ENCODE measurements around the gene PLXDC1.
A peak's percentile ranks its signal among the peaks of the same experiment; 100 is the strongest.

PLXDC1 gene

GRCh38 chr17:39175695-39176093, 24.3 kb upstream of the PLXDC1 start:
- no peak overlapping the region for H3K4me2 ChIP-seq (ENCODE audit: low read depth, low read length)
- H3K79me2 ChIP-seq (ENCODE audit: low read length) = no peaks in the 10 kb centered on the region
- no peak overlapping the region for H3K27ac ChIP-seq (ENCODE audit: low read length)
- H4K20me1 ChIP-seq (ENCODE audit: insufficient read depth, low read length) = no peaks in the 10 kb centered on the region
- H3K9me3 ChIP-seq (replicated peaks; ENCODE audit: insufficient read depth, low read length) = no peaks in the 10 kb centered on the region
- no peaks in the 10 kb centered on the region for H3K36me3 ChIP-seq (replicated peaks; ENCODE audit: insufficient read depth, low read length)
- H3K27me3 ChIP-seq (replicated peaks; ENCODE audit: insufficient read depth, low read length) = no peaks in the 10 kb centered on the region
- H3F3A ChIP-seq (ENCODE audit: insufficient read depth, low read length) = peaks cover 6% of the 10 kb centered on the region; the same call in 1 of the 2 replicates
- no peak overlapping the region for H2AFZ ChIP-seq (ENCODE audit: low read length)
- H3K4me1 ChIP-seq (ENCODE audit: low read length) = peaks cover 10% of the 10 kb centered on the region
- no peaks in the 10 kb centered on the region for H3K9me2 ChIP-seq (replicated peaks; ENCODE audit: insufficient read depth, low read length)
- no peak for DNase-seq
- no peak for TF ChIP-seq EZH2phosphoT487 (IDR thresholded peaks at IDR 0.05; ENCODE audit: low read length)
- TF ChIP-seq EZH2 (optimal IDR thresholded peaks at IDR 0.05; ENCODE audit: low read depth, low read length) = no peak
- TF ChIP-seq, protein P1, sequence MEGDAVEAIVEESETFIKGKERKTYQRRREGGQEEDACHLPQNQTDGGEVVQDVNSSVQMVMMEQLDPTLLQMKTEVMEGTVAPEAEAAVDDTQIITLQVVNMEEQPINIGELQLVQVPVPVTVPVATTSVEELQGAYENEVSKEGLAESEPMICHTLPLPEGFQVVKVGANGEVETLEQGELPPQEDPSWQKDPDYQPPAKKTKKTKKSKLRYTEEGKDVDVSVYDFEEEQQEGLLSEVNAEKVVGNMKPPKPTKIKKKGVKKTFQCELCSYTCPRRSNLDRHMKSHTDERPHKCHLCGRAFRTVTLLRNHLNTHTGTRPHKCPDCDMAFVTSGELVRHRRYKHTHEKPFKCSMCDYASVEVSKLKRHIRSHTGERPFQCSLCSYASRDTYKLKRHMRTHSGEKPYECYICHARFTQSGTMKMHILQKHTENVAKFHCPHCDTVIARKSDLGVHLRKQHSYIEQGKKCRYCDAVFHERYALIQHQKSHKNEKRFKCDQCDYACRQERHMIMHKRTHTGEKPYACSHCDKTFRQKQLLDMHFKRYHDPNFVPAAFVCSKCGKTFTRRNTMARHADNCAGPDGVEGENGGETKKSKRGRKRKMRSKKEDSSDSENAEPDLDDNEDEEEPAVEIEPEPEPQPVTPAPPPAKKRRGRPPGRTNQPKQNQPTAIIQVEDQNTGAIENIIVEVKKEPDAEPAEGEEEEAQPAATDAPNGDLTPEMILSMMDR (IDR thresholded peaks at IDR 0.05; ENCODE audit: low read length) = no peak
- no peak overlapping the region for H3K9ac ChIP-seq (ENCODE audit: low read length)
- H3K4me3 ChIP-seq (ENCODE audit: low read length) = no peak overlapping the region

DNA sequence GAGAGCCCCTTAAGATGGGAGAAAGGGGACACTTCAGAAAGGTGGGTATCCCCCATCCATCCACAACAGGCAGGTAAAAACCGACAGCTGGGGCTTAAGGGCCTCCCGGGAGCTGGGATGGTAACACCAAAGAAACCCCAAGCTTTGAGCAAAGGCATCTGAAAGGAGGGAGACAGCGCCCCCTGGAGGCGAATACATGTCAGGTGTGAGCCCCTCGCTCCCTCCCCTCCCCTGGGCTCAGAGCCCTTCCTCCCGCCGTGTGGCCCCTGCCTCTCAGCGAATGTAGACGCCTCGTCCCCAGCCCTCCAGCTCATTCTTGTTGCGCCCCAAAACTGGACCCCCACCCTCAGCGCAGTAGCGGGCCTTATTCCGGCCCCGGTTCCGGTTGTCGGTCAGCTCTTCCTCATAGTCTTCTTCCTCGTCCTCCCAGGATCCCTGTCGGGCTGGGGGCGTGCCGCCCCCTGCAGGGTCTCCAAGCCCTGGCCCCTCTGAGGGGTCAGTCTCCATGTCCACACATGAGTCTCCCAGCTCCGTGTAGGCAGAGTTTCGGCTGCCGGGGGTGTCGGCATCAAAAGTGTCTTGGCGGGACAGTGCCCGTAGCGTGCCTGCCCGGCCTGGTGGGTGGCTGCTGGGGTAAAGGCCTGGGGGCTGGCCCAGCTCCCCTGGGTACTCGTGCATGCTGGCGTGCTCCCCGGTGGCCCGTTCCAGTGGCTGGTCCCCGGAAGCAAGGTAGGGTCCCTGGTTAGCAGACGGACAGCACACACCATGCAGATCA, 23.7 kb upstream of the PLXDC1 start:
- no peak overlapping the region for H3K27ac ChIP-seq (ENCODE audit: low read length)
- H3K36me3 ChIP-seq (replicated peaks; ENCODE audit: insufficient read depth, low read length) = no peaks in the 10 kb centered on the region
- H3K4me2 ChIP-seq (ENCODE audit: low read depth, low read length) = no peak overlapping the region
- no peak overlapping the region for H3K9ac ChIP-seq (ENCODE audit: low read length)
- H3K27me3 ChIP-seq (replicated peaks; ENCODE audit: insufficient read depth, low read length) = no peaks in the 10 kb centered on the region
- no peak overlapping the region for H2AFZ ChIP-seq (ENCODE audit: low read length)
- H3K9me2 ChIP-seq (replicated peaks; ENCODE audit: insufficient read depth, low read length) = no peaks in the 10 kb centered on the region
- H4K20me1 ChIP-seq (ENCODE audit: insufficient read depth, low read length) = no peaks in the 10 kb centered on the region
- H3K79me2 ChIP-seq (ENCODE audit: low read length) = no peaks in the 10 kb centered on the region
- peaks cover 6% of the 10 kb centered on the region; the same call in 1 of the 2 replicates for H3F3A ChIP-seq (ENCODE audit: insufficient read depth, low read length)
- no peak overlapping the region for H3K4me3 ChIP-seq (ENCODE audit: low read length)
- TF ChIP-seq EZH2phosphoT487 (IDR thresholded peaks at IDR 0.05; ENCODE audit: low read length) = no peak
- TF ChIP-seq, protein P1 (IDR thresholded peaks at IDR 0.05; ENCODE audit: low read length) = peak; percentile 71
- no peak for TF ChIP-seq EZH2 (optimal IDR thresholded peaks at IDR 0.05; ENCODE audit: low read depth, low read length)
- H3K9me3 ChIP-seq (replicated peaks; ENCODE audit: insufficient read depth, low read length) = no peaks in the 10 kb centered on the region
- peak; percentile 36 for DNase-seq
- H3K4me1 ChIP-seq (ENCODE audit: low read length) = peaks cover 10% of the 10 kb centered on the region

DNA sequence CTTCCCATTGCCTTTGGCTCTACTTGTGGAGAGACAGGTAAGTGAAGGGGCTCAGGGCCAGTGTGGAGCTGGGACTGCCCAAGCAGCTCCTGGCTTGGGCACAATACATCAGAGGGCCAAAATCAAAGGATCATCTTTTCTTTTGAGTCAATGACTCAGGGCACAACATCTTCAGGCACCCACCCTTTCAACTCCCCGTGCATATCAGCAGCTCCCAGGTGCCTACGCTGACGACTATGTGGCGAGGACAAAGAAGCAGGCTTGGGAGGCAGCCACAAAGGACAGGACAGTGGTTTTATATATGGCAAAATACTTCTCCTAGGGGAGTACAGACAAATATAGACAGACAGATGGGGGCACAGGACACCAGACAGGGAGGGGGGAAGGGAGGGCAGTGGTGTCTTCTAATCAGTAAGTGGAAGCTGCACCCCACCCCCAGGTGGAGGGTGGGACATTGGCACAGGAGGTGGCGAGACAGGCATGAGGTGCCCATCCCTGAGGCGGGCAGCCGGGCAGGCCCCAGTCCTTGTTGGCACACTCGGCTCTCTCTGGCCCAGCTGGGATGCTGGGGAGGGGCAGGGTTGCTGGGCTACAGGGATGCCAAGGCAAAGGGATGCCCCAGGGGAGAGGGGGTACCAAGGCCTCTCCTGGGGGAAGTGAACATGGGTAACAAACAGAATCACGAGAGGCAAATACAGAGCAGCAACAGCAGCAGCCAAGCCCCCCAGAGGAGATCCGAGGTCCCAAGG, 22.3 kb upstream of the PLXDC1 start:
- no peaks in the 10 kb centered on the region for H3K9me3 ChIP-seq (replicated peaks; ENCODE audit: insufficient read depth, low read length)
- no peak overlapping the region for H3K4me2 ChIP-seq (ENCODE audit: low read depth, low read length)
- no peak overlapping the region for H2AFZ ChIP-seq (ENCODE audit: low read length)
- no peak overlapping the region for H3K27ac ChIP-seq (ENCODE audit: low read length)
- H3K79me2 ChIP-seq (ENCODE audit: low read length) = no peaks in the 10 kb centered on the region
- H3K4me3 ChIP-seq (ENCODE audit: low read length) = no peak overlapping the region
- H4K20me1 ChIP-seq (ENCODE audit: insufficient read depth, low read length) = no peaks in the 10 kb centered on the region
- peaks cover 10% of the 10 kb centered on the region for H3K4me1 ChIP-seq (ENCODE audit: low read length)
- no peaks in the 10 kb centered on the region for H3K27me3 ChIP-seq (replicated peaks; ENCODE audit: insufficient read depth, low read length)
- H3K9me2 ChIP-seq (replicated peaks; ENCODE audit: insufficient read depth, low read length) = no peaks in the 10 kb centered on the region
- H3K36me3 ChIP-seq (replicated peaks; ENCODE audit: insufficient read depth, low read length) = no peaks in the 10 kb centered on the region
- TF ChIP-seq EZH2phosphoT487 (IDR thresholded peaks at IDR 0.05; ENCODE audit: low read length) (no peak), EZH2 (optimal IDR thresholded peaks at IDR 0.05; ENCODE audit: low read depth, low read length) (no peak)
- TF ChIP-seq, protein P1 (IDR thresholded peaks at IDR 0.05; ENCODE audit: low read length) = no peak
- no peak for DNase-seq
- no peak overlapping the region for H3K9ac ChIP-seq (ENCODE audit: low read length)
- peaks cover 6% of the 10 kb centered on the region; the same call in 1 of the 2 replicates for H3F3A ChIP-seq (ENCODE audit: insufficient read depth, low read length)
